Neural progenitor cell (in vitro differentiated cells): ENCODE results near the gene PCDHB9. TPM values are rescaled to one million over a fixed set of nuclear protein-coding genes. Genes with fewer than 3 reads are reported as not detected.
"Not testable (repeated sequence)": the region's sequence is repeated elsewhere in the genome, so short reads cannot be mapped to it uniquely, and the experiment has no call there.

Source experiments
- DNase-seq: peaks from one replicate; pipeline ENCODE4 v3.0.0-alpha.2; 2016; ENCODE audit warnings: low spot score
- H2AFZ ChIP-seq: fragments of 200-600 bp; sonication (generic); replicated peaks from 2 replicates; pipeline ENCODE4 v1.6.1; 2016; ENCODE audit warnings: antibody characterized with exemption
- H3F3A ChIP-seq: fragments of 200-600 bp; sonication (generic); 2 replicates; pipeline ENCODE4 v1.6.1; 2016; ENCODE audit warnings: antibody characterized with exemption, low read depth
- H3K27ac ChIP-seq: fragments of 200-600 bp; sonication (generic); 2 replicates; pipeline ENCODE4 v1.5.1; 2016; ENCODE audit warnings: mild to moderate bottlenecking
- H3K27me3 ChIP-seq: fragments of 200-600 bp; sonication (generic); 2 replicates; pipeline ENCODE4 v1.6.1; 2016; ENCODE audit warnings: mild to moderate bottlenecking, moderate library complexity
- H3K36me3 ChIP-seq: fragments of 200-600 bp; sonication (generic); 2 replicates; pipeline ENCODE4 v1.5.1; 2016
- H3K4me1 ChIP-seq: fragments of 200-600 bp; sonication (generic); 2 replicates; pipeline ENCODE4 v1.6.1; 2016; ENCODE audit warnings: mixed run types
- H3K4me2 ChIP-seq: fragments of 200-600 bp; sonication (generic); 2 replicates; pipeline ENCODE4 v1.6.1; 2016
- H3K4me3 ChIP-seq: fragments of 200-600 bp; sonication (generic); 2 replicates; pipeline ENCODE4 v1.5.1; 2016
- H3K79me2 ChIP-seq: fragments of 200-600 bp; sonication (generic); 2 replicates; pipeline ENCODE4 v1.6.1; 2016; ENCODE audit warnings: low read depth
- H3K9ac ChIP-seq: fragments of 200-600 bp; sonication (generic); 2 replicates; pipeline ENCODE4 v1.6.1; 2016
- H3K9me3 ChIP-seq: fragments of 200-600 bp; sonication (generic); 2 replicates; pipeline ENCODE4 v1.5.1; 2016; ENCODE audit warnings: low read depth
- H4K20me1 ChIP-seq: fragments of 200-600 bp; sonication (generic); 2 replicates; pipeline ENCODE4 v1.6.1; 2016; ENCODE audit warnings: low read depth
- H3K27ac Mint-ChIP-seq: 3 replicates; pipeline ENCODE4 v1.8.0; 2021; ENCODE audit warnings: mixed read lengths
- H3K27me3 Mint-ChIP-seq: 2 replicates; pipeline ENCODE4 v1.8.0; 2022; ENCODE audit warnings: low read depth, mild to moderate bottlenecking, inconsistent platforms, moderate library complexity, mixed read lengths; ENCODE audit not compliant: insufficient read depth
- H3K36me3 Mint-ChIP-seq: 3 replicates; pipeline ENCODE4 v1.8.0; 2021; ENCODE audit warnings: mixed read lengths
- H3K4me1 Mint-ChIP-seq: 3 replicates; pipeline ENCODE4 v1.8.0; 2021; ENCODE audit warnings: mixed read lengths
- H3K4me3 Mint-ChIP-seq: 3 replicates; pipeline ENCODE4 v1.8.0; 2021; ENCODE audit warnings: mild to moderate bottlenecking, moderate library complexity, mixed read lengths
- H3K9me3 Mint-ChIP-seq: 3 replicates; pipeline ENCODE4 v1.8.0; 2020; ENCODE audit warnings: mixed read lengths
- EZH2phosphoT487 ChIP-seq: fragments of 200-600 bp; sonication (generic); IDR thresholded peaks from 2 replicates; pipeline ENCODE4 v1.6.1; 2017; ENCODE audit warnings: antibody characterized with exemption
- total RNA-seq: library from RNA; depleted of rRNA; stranded (reverse); fragments of >200 nt; gene quantifications from 2 replicates; pipeline ENCODE4 v1.2.3, GENCODE V29; 2015; ENCODE audit warnings: low replicate concordance
- TF ChIP-seq, protein P1 (sequence below): fragments of 200-600 bp; sonication (generic); IDR thresholded peaks from 2 replicates; pipeline ENCODE4 v1.5.1; 2017; ENCODE audit warnings: antibody characterized with exemption, mild to moderate bottlenecking

PCDHB9 gene
- total RNA-seq, 1 donor from 2014 or later: 4.6 TPM

GRCh38 chr5:141199359-141200235 is 12.6 kb downstream of the PCDHB9 start, which contains the start of gene PCDHB11:
PCDHB11 (plus strand) TSS chr5:141199627; CDS start chr5:141199775, 148 bp downstream.
- Mint-ChIP-seq H3K36me3 (peaks cover 15% of the 10 kb centered on the region), H3K27ac (peak within 1 kb of the TSS; percentile 83), H3K9me3 (peaks cover 54% of the 10 kb centered on the region), H3K4me3 (peak within 1 kb of the TSS; percentile 60), H3K27me3 (peaks cover 8% of the 10 kb centered on the region), H3K4me1 (no peaks in the 10 kb centered on the region)
- peaks cover 17% of the 10 kb centered on the region for H3K9me3 ChIP-seq
- H3K9ac ChIP-seq: no peak within 1 kb of the TSS
- no peaks in the 10 kb centered on the region for H3K79me2 ChIP-seq
- no peaks in the 10 kb centered on the region for H3F3A ChIP-seq
- H2AFZ ChIP-seq: no peak within 1 kb of the TSS
- H3K4me3 ChIP-seq: no peak within 1 kb of the TSS
- H3K36me3 ChIP-seq: peaks cover 11% of the 10 kb centered on the region
- TF ChIP-seq, protein P1, sequence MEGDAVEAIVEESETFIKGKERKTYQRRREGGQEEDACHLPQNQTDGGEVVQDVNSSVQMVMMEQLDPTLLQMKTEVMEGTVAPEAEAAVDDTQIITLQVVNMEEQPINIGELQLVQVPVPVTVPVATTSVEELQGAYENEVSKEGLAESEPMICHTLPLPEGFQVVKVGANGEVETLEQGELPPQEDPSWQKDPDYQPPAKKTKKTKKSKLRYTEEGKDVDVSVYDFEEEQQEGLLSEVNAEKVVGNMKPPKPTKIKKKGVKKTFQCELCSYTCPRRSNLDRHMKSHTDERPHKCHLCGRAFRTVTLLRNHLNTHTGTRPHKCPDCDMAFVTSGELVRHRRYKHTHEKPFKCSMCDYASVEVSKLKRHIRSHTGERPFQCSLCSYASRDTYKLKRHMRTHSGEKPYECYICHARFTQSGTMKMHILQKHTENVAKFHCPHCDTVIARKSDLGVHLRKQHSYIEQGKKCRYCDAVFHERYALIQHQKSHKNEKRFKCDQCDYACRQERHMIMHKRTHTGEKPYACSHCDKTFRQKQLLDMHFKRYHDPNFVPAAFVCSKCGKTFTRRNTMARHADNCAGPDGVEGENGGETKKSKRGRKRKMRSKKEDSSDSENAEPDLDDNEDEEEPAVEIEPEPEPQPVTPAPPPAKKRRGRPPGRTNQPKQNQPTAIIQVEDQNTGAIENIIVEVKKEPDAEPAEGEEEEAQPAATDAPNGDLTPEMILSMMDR: peak; percentile 59
- no peak for TF ChIP-seq EZH2phosphoT487
- H3K27me3 ChIP-seq: peaks cover 30% of the 10 kb centered on the region
- H3K27ac ChIP-seq: no peak within 1 kb of the TSS
- no peak within 1 kb of the TSS for H3K4me2 ChIP-seq
- H4K20me1 ChIP-seq: no peaks in the 10 kb centered on the region
- peak; percentile 53 for DNase-seq
- no peaks in the 10 kb centered on the region for H3K4me1 ChIP-seq

GRCh38 chr5:141201126-141201525 is 14.2 kb downstream of the PCDHB9 start:
- H3K4me1 ChIP-seq, H3F3A ChIP-seq, H3K9me3 ChIP-seq, H3K4me3 ChIP-seq, H3K4me3 Mint-ChIP-seq, H3K27ac ChIP-seq, H3K27ac Mint-ChIP-seq, H3K79me2 ChIP-seq, DNase-seq, H3K4me1 Mint-ChIP-seq, H3K27me3 Mint-ChIP-seq, H3K9ac ChIP-seq, H2AFZ ChIP-seq, H3K4me2 ChIP-seq, H4K20me1 ChIP-seq, H3K36me3 ChIP-seq: not testable (repeated sequence)
- peaks cover 14% of the 10 kb centered on the region for H3K36me3 Mint-ChIP-seq
- peaks cover 30% of the 10 kb centered on the region for H3K27me3 ChIP-seq
- H3K9me3 Mint-ChIP-seq: peaks cover 53% of the 10 kb centered on the region

- not testable (repeated sequence) for H4K20me1 ChIP-seq, H3K9ac ChIP-seq, H3K4me3 ChIP-seq, DNase-seq, H2AFZ ChIP-seq, H3K79me2 ChIP-seq, H3K4me1 Mint-ChIP-seq, H3F3A ChIP-seq, H3K27me3 Mint-ChIP-seq, H3K4me2 ChIP-seq, H3K36me3 ChIP-seq, H3K27ac ChIP-seq, H3K9me3 ChIP-seq, H3K27ac Mint-ChIP-seq, H3K4me1 ChIP-seq, H3K4me3 Mint-ChIP-seq
- Mint-ChIP-seq H3K9me3 (peaks cover 50% of the 10 kb centered on the region), H3K36me3 (peaks cover 12% of the 10 kb centered on the region)
- H3K27me3 ChIP-seq: peaks cover 30% of the 10 kb centered on the region
These were observed 14.7 kb downstream of the PCDHB9 start for GRCh38 chr5:141201646-141202045.

DNA sequence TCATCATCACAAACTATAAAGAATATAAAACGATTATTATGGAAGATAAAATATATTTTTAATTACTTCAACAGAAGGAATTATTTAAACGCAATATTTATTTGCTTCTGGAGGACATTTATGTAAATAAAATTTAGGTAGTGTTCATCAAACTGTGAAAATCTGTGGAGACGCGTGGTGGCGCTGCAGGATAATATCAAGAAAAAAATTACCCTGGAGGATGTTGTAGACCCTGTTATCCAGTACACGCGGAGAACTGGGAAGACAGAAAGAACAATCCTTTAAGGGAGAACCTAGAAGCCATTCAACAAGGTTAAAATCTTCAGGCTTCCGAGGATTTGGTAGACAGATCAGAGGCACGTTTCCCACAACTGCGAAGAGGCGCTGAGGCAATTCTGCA is 21.5 kb downstream of the PCDHB9 start, which contains the start of gene PCDHB12:
TSS of gene PCDHB12 (plus strand) at position 242 of the 400 bp plus-strand sequence. CDS start 189 bp downstream, outside the sequence.
- no peaks in the 10 kb centered on the region for H3K9me3 ChIP-seq
- no peaks in the 10 kb centered on the region for H3K27me3 ChIP-seq
- peaks cover 46% of the 10 kb centered on the region for H3K9me3 Mint-ChIP-seq
- no peak within 1 kb of the TSS for H3K4me3 Mint-ChIP-seq
- no peaks in the 10 kb centered on the region for H3K4me1 ChIP-seq
- H3K36me3 Mint-ChIP-seq: peaks cover 8% of the 10 kb centered on the region
- peak; percentile 22 for DNase-seq
- no peaks in the 10 kb centered on the region for H4K20me1 ChIP-seq
- TF ChIP-seq, protein P1: peak; percentile 47
- TF ChIP-seq EZH2phosphoT487: no peak
- no peak within 1 kb of the TSS for H2AFZ ChIP-seq
- H3K4me3 ChIP-seq: no peak within 1 kb of the TSS
- no peaks in the 10 kb centered on the region for H3K79me2 ChIP-seq
- H3K27ac ChIP-seq: no peak within 1 kb of the TSS
- no peak within 1 kb of the TSS for H3K9ac ChIP-seq
- no peaks in the 10 kb centered on the region for H3K27me3 Mint-ChIP-seq
- no peaks in the 10 kb centered on the region for H3K4me1 Mint-ChIP-seq
- H3F3A ChIP-seq: no peaks in the 10 kb centered on the region
- no peak within 1 kb of the TSS for H3K27ac Mint-ChIP-seq
- H3K36me3 ChIP-seq: no peaks in the 10 kb centered on the region
- no peak within 1 kb of the TSS for H3K4me2 ChIP-seq

DNA sequence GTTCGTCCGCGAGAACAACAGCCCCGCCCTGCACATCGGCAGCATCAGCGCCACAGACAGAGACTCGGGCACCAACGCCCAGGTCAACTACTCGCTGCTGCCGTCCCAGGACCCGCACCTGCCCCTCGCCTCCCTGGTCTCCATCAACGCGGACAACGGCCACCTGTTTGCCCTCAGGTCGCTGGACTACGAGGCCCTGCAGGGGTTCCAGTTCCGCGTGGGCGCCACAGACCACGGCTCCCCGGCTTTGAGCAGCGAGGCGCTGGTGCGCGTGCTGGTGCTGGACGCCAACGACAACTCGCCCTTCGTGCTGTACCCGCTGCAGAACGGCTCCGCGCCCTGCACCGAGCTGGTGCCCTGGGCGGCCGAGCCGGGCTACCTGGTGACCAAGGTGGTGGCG is 23.3 kb downstream of the PCDHB9 start:
- not testable (repeated sequence) for H3K27me3 ChIP-seq, H3K79me2 ChIP-seq, DNase-seq, H3F3A ChIP-seq, H3K4me3 Mint-ChIP-seq, H3K4me3 ChIP-seq, H2AFZ ChIP-seq, H3K4me2 ChIP-seq, H3K4me1 ChIP-seq, H3K27me3 Mint-ChIP-seq, H3K4me1 Mint-ChIP-seq, H3K36me3 ChIP-seq, H3K27ac ChIP-seq, H3K9ac ChIP-seq, H3K27ac Mint-ChIP-seq, H4K20me1 ChIP-seq, H3K9me3 ChIP-seq
- H3K9me3 Mint-ChIP-seq: peaks cover 53% of the 10 kb centered on the region
- peaks cover 14% of the 10 kb centered on the region for H3K36me3 Mint-ChIP-seq

- H3K4me1 Mint-ChIP-seq, H4K20me1 ChIP-seq, H3K79me2 ChIP-seq, H3K27ac ChIP-seq, H3K4me3 ChIP-seq, H3K9me3 ChIP-seq, H3K4me3 Mint-ChIP-seq, H2AFZ ChIP-seq, H3K27ac Mint-ChIP-seq, H3K4me1 ChIP-seq, H3K36me3 ChIP-seq, H3K27me3 Mint-ChIP-seq, H3K4me2 ChIP-seq, DNase-seq, H3K27me3 ChIP-seq, H3K9ac ChIP-seq, H3F3A ChIP-seq: not testable (repeated sequence)
- H3K9me3 Mint-ChIP-seq: peaks cover 51% of the 10 kb centered on the region
- peaks cover 13% of the 10 kb centered on the region for H3K36me3 Mint-ChIP-seq
These were observed 23.9 kb downstream of the PCDHB9 start for GRCh38 chr5:141210849-141211248.
